Tibial nerve (tissue), 4 donors: Measurements from ENCODE around the gene REV3L.

Experiments
- CTCF ChIP-seq, 5 experiments: fragments of 200-600 bp in 3 of 5; fragments of 450-650 bp in 2 of 5; sonication (generic) in 3 of 5; IDR thresholded peaks; one replicate each; pipeline ENCODE4 v1.5.1; 2016 to 2019; ENCODE audit warnings: antibody characterized with exemption in 5 of 5, mild to moderate bottlenecking in 3 of 5, moderate library complexity in 2 of 5
- EP300 ChIP-seq, 2 donors: sonication (generic); formaldehyde crosslinking; IDR thresholded peaks; one replicate each; pipeline ENCODE4 v1.6.1; 2017; ENCODE audit warnings: antibody characterized with exemption in 2 of 2, mild to moderate bottlenecking in 1 of 2
- POLR2A ChIP-seq, 2 donors: fragments of 450-650 bp; IDR thresholded peaks; one replicate each; pipeline ENCODE4 v1.6.1; 2017; ENCODE audit warnings: antibody characterized with exemption in 2 of 2, mild to moderate bottlenecking in 2 of 2, moderate library complexity in 2 of 2

GRCh38 chr6:111403388-111403787 lies 79.6 kb downstream of the REV3L start:
- TF ChIP-seq CTCF (IDR thresholded peaks at IDR 0.05) (no peak), POLR2A (IDR thresholded peaks at IDR 0.05) (no peak), EP300 (IDR thresholded peaks at IDR 0.05) (no peak)
